GM12878 (cell line): Measurements from ENCODE around the gene LTA. TPM values are rescaled to one million over a fixed set of nuclear protein-coding genes. Genes with fewer than 3 reads are reported as not detected.

Experiments
- BCL11A ChIP-seq: IDR thresholded peaks from 2 replicates; pipeline ENCODE4 v1.6.1; 2011; ENCODE audit warnings: low read depth, low read length
- BMI1 ChIP-seq: fragments of 450-650 bp; IDR thresholded peaks from 2 replicates; pipeline ENCODE4 v1.6.1; 2016; ENCODE audit warnings: mild to moderate bottlenecking, moderate library complexity, borderline replicate concordance
- CBX5 ChIP-seq: sonication (generic); IDR thresholded peaks from 2 replicates; pipeline ENCODE4 v1.6.1; 2016; ENCODE audit warnings: low read depth, moderate library complexity, mild to moderate bottlenecking, inconsistent platforms
- CUX1 ChIP-seq: IDR thresholded peaks from 2 replicates; pipeline ENCODE4 v1.6.1; 2012; ENCODE audit warnings: improper control_type of control experiment, low read depth, low read length; ENCODE audit not compliant: insufficient replicate concordance
- ETV6 ChIP-seq, 2 experiments: fragments of 450-650 bp in 1 of 2; IDR thresholded peaks in 1 of 2; conservative IDR thresholded peaks in 1 of 2; 2 replicates each; pipeline ENCODE4 v1.6.1; 2014; ENCODE audit warnings: antibody characterized with exemption in 1 of 2, borderline replicate concordance in 1 of 2, low read depth in 1 of 2, mild to moderate bottlenecking in 1 of 2, moderate library complexity in 1 of 2
- FOS ChIP-seq: IDR thresholded peaks from 3 replicates; pipeline ENCODE4 v1.6.1; 2011; ENCODE audit warnings: borderline replicate concordance; ENCODE audit not compliant: insufficient read length; ENCODE audit errors: extremely low read depth
- FOXK2 ChIP-seq: fragments of 450-650 bp; IDR thresholded peaks from 2 replicates; pipeline ENCODE4 v1.6.1; 2017; ENCODE audit warnings: mild to moderate bottlenecking, moderate library complexity
- IKZF1 ChIP-seq: fragments of 450-650 bp; conservative IDR thresholded peaks from 2 replicates; pipeline ENCODE4 v1.6.1; 2017; ENCODE audit warnings: antibody characterized with exemption, mild to moderate bottlenecking
- KDM1A ChIP-seq: fragments of 200-600 bp; sonication (generic); IDR thresholded peaks from 2 replicates; pipeline ENCODE4 v1.6.1; 2016; ENCODE audit warnings: borderline replicate concordance
- MAX ChIP-seq: IDR thresholded peaks from 2 replicates; pipeline ENCODE4 v1.6.1; 2012; ENCODE audit warnings: low read depth, low read length, improper control_type of control experiment
- MEF2A ChIP-seq: IDR thresholded peaks from 2 replicates; pipeline ENCODE4 v1.6.1; 2011; ENCODE audit warnings: low read depth, mild to moderate bottlenecking, low read length, moderate library complexity; ENCODE audit not compliant: insufficient read depth
- MXI1 ChIP-seq: fragments of 150-350 bp; IDR thresholded peaks from 2 replicates; pipeline ENCODE4 v1.6.1; 2011; ENCODE audit warnings: low read depth, mild to moderate bottlenecking, inconsistent platforms, low read length, improper control_type of control experiment
- MYB ChIP-seq: fragments of 150-350 bp; IDR thresholded peaks from 2 replicates; pipeline ENCODE4 v1.6.1; 2014; ENCODE audit warnings: mild to moderate bottlenecking, low read depth, low read length, borderline replicate concordance
- RB1 ChIP-seq: fragments of 450-650 bp; formaldehyde crosslinking; IDR thresholded peaks from 2 replicates; pipeline ENCODE4 v1.6.1; 2017; ENCODE audit warnings: mild to moderate bottlenecking, borderline replicate concordance
- RUNX3 ChIP-seq: IDR thresholded peaks from 2 replicates; pipeline ENCODE4 v1.6.1; 2012; ENCODE audit warnings: low read length, inconsistent platforms
- SPI1 ChIP-seq: IDR thresholded peaks from 2 replicates; pipeline ENCODE4 v1.6.1; 2011; ENCODE audit warnings: low read depth, mild to moderate bottlenecking, low read length, moderate library complexity, borderline replicate concordance; ENCODE audit not compliant: insufficient read depth
- TBL1XR1 ChIP-seq: IDR thresholded peaks from 2 replicates; pipeline ENCODE4 v1.6.1; 2012; ENCODE audit warnings: low read depth, low read length, improper control_type of control experiment
- YBX1 ChIP-seq: fragments of 450-650 bp; IDR thresholded peaks from 2 replicates; pipeline ENCODE4 v1.6.1; 2016; ENCODE audit warnings: antibody characterized with exemption
- ZNF217 ChIP-seq: fragments of 450-650 bp; IDR thresholded peaks from 2 replicates; pipeline ENCODE4 v1.6.1; 2017; ENCODE audit warnings: antibody characterized with exemption, mild to moderate bottlenecking
- ZNF24 ChIP-seq: fragments of 450-650 bp; IDR thresholded peaks from 2 replicates; pipeline ENCODE4 v1.6.1; 2017; ENCODE audit warnings: antibody characterized with exemption, mild to moderate bottlenecking
- ZNF384 ChIP-seq: IDR thresholded peaks from 2 replicates; pipeline ENCODE4 v1.6.1; 2012; ENCODE audit warnings: low read depth, mild to moderate bottlenecking, low read length, improper control_type of control experiment, borderline replicate concordance
- ZNF592 ChIP-seq: fragments of 450-650 bp; IDR thresholded peaks from 2 replicates; pipeline ENCODE4 v1.6.1; 2017; ENCODE audit warnings: mild to moderate bottlenecking, moderate library complexity
- ZNF622 ChIP-seq: fragments of 450-650 bp; IDR thresholded peaks from 2 replicates; pipeline ENCODE4 v1.6.1; 2017; ENCODE audit warnings: mild to moderate bottlenecking, inconsistent platforms
- polyA plus RNA-seq, 11 experiments: library from polyadenylated mRNA; depleted of rRNA in 4 of 11; unstranded in 6 of 11; stranded (reverse) in 5 of 11; fragments of >200 nt; fragmentation: Nextera tagmentation in 4 of 11; fragmentation: Illumina TruSeq in 1 of 11; extraction: Ambion mirVana in 4 of 11; extraction: Trizol in 1 of 11; gene quantifications; 1 replicate in 1 of 11; 2 replicates in 10 of 11; pipeline versions ENCODE4 v1.2.1 to v1.2.3, GENCODE V29; 2011 to 2016; ENCODE audit warnings: inconsistent platforms in 2 of 11, missing spikeins in 2 of 11, low read depth in 1 of 11
- total RNA-seq, 4 experiments: library from RNA; depleted of rRNA in 3 of 4; stranded (reverse); fragments of >200 nt in 3 of 4; fragmentation: Illumina TruSeq in 1 of 4; extraction: Trizol in 1 of 4; gene quantifications; 2 replicates each; pipeline versions ENCODE4 v1.2.1 to v1.2.3, GENCODE V29; 2013 to 2021

The LTA gene
- total and polyA plus RNA-seq, 10 of the 15 experiments (the other 5 are each of a cell fraction or from before 2014, with no cell fraction given) = 27.5 to 100 (median 75.1) TPM

- TF ChIP-seq CUX1 = peak; percentile 8
- no peak for TF ChIP-seq FOXK2
- no peak for TF ChIP-seq MYB
- TF ChIP-seq ZNF217 = no peak
- TF ChIP-seq KDM1A = no peak
- TF ChIP-seq YBX1 = no peak
- TF ChIP-seq FOS = no peak
- TF ChIP-seq ZNF622 = no peak
- no peak for TF ChIP-seq ZNF384
- TF ChIP-seq ZNF24 = no peak
- TF ChIP-seq ETV6 (conservative IDR thresholded peaks at IDR 0.05 in 1 of 2, IDR thresholded peaks at IDR 0.05 in 1 of 2; ENCODE audit: borderline replicate concordance in 1 of 2, low read depth in 1 of 2) = peak in 1 of 2 experiments; percentile 90; a peak in 2 of 4 replicates
- no peak for TF ChIP-seq MAX
- no peak for TF ChIP-seq RB1
- TF ChIP-seq BCL11A = no peak
- TF ChIP-seq TBL1XR1 = peak; percentile 65; the same call in 1 of the 2 replicates
- peak; percentile 52; the same call in 1 of the 2 replicates for TF ChIP-seq SPI1
- TF ChIP-seq MEF2A = 0 out of 2 replicates have a peak, but pooled peaks have one; percentile 50
- no peak for TF ChIP-seq BMI1
- no peak for TF ChIP-seq RUNX3
- TF ChIP-seq IKZF1 = peak; percentile 95
- TF ChIP-seq MXI1 = peak; percentile 63
- no peak for TF ChIP-seq ZNF592
- no peak for TF ChIP-seq CBX5
These were observed 3.3 kb downstream of the LTA start, which contains the start of gene TNF (continued) for GRCh38 chr6:31575335-31575901.
